GM23338 (cell line): ENCODE measurements around the gene ADAM17.

Source experiments
- CREB1 ChIP-seq: fragments of 250-450 bp; sonication (Bioruptor Pico); IDR thresholded peaks from 2 replicates; pipeline ENCODE4 v1.5.0; 2020; ENCODE audit warnings: low read depth, mild to moderate bottlenecking, moderate library complexity
- CTCF ChIP-seq, 2 experiments: fragments of 200-600 bp in 1 of 2; sonication (generic) in 1 of 2; conservative IDR thresholded peaks; 2 replicates each; pipeline versions ENCODE4 v1.5.1 to v1.6.1; 2016 to 2017; ENCODE audit warnings: antibody characterized with exemption in 2 of 2, low read depth in 2 of 2, mild to moderate bottlenecking in 2 of 2, moderate library complexity in 1 of 2
- EZH2 ChIP-seq: fragments of 200-600 bp; sonication (generic); IDR thresholded peaks from one replicate; pipeline ENCODE4 v1.8.0; 2017; ENCODE audit warnings: antibody characterized with exemption, mild to moderate bottlenecking, low read depth; ENCODE audit not compliant: unreplicated experiment
- EZH2phosphoT487 ChIP-seq: fragments of 200-600 bp; sonication (generic); IDR thresholded peaks from one replicate; pipeline ENCODE4 v1.8.1; 2018; ENCODE audit warnings: antibody characterized with exemption; ENCODE audit not compliant: unreplicated experiment
- JUNB ChIP-seq: IDR thresholded peaks from one replicate; pipeline ENCODE4 v1.6.1; 2016; ENCODE audit warnings: antibody characterized with exemption; ENCODE audit not compliant: unreplicated experiment
- NANOG ChIP-seq: IDR thresholded peaks from 2 replicates; pipeline ENCODE4 v1.6.1; 2016; ENCODE audit warnings: antibody characterized with exemption, borderline replicate concordance
- POLR2AphosphoS5 ChIP-seq: IDR thresholded peaks from 2 replicates; pipeline ENCODE4 v1.6.1; 2016; ENCODE audit warnings: antibody characterized with exemption, low read depth
- REST ChIP-seq: IDR thresholded peaks from one replicate; pipeline ENCODE4 v1.6.1; 2018; ENCODE audit warnings: antibody characterized with exemption; ENCODE audit not compliant: unreplicated experiment
- STAT1 ChIP-seq: IDR thresholded peaks from one replicate; pipeline ENCODE4 v1.6.1; 2016; ENCODE audit warnings: antibody characterized with exemption; ENCODE audit not compliant: unreplicated experiment
- ZNF331 ChIP-seq: fragments of 250-450 bp; sonication (Bioruptor Pico); IDR thresholded peaks from 2 replicates; pipeline ENCODE4 v1.5.0; 2020; ENCODE audit warnings: low read depth, mild to moderate bottlenecking, moderate library complexity

- TF ChIP-seq CTCF (conservative IDR thresholded peaks at IDR 0.05; ENCODE audit: low read depth in 2 of 2) (no peak), JUNB (no peak), EZH2 (no peak), CREB1 (CRISPR knock-in tag) (no peak), POLR2AphosphoS5 (no peak), EZH2phosphoT487 (no peak), REST (no peak), NANOG (no peak), ZNF331 (CRISPR knock-in tag) (no peak), STAT1 (no peak)
Observed at GRCh38 chr2:9590641-9591040, 35.0 kb upstream of the ADAM17 start.
